ENCODE measurements around the gene SUCO.

The SUCO gene

DNA sequence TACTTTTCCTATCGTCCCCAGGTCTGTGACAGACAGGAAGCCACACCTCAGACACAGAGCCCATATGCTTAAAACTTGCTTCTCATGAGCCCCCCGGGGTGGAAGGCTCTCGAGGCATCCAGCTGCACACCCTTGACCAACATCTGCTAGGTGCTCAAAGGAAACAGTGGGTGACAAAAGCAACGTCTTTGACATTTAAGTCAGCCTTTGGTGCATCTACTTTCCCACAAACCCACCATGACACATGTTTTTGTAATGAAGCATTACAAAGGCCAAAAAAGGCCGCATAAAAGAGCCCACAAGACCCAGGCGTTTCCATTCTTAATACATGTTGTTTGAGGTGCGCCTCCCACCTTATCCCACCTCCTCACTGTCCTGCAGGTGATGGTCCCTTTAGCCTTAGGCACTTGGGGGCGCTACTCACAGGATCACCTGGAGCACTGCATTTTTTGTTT is 114.2 kb downstream of the SUCO start:
- DNase-seq (ENCODE audit: low spot score): no peak

DNA sequence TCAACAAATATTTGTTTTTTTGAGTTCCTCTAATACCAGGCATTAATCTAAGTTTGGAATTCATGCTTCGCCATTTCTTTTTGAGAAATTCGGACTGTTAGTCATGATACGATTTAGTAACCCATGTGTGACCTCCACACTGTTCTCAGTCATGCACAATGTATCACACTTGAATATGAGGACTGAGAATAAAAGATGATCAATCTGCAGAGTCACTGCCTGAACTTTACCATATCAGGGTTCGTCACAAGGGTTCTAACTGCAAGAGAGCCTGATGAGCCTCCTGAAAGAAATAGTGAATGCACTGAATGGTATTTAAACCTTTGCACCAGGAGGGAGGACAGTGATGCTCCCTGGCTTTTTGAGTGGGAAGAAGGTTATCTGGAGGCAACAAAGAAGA is 115.0 kb downstream of the SUCO start:
- DNase-seq (ENCODE audit: low spot score): no peak

DNA sequence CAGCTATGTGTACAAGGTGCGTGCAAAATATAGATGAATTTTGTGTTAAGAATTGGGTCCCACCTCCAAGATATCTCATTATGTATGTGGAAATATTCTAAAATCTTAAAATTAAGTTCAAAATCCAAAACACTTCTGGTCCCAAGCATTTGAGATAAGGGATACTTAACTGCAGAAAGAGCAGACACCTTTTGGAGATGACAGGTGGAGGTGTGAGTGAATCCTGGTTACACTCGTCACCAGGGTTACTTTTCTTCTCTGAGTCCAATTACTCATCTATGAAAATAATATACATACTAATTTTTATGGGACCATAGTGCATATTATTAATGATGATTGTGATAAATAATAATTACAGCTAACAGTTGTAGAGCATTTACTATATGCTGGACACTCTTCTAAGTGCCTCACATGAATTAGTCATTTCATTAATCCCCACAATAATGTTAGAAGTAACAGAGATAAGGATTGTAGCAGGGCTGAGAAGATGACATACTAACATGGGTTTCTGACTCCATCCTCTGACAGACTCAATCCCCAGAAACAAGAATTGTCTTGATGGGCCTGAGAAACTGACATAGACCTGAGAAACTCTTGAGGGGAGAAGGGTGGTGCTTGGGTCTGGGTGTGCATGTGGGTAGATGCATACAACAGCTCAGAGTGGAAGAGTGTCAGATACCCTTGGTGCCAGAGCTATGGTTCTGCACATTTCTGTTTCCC is 117.7 kb downstream of the SUCO start:
- DNase-seq (ENCODE audit: low spot score): no peak

DNA sequence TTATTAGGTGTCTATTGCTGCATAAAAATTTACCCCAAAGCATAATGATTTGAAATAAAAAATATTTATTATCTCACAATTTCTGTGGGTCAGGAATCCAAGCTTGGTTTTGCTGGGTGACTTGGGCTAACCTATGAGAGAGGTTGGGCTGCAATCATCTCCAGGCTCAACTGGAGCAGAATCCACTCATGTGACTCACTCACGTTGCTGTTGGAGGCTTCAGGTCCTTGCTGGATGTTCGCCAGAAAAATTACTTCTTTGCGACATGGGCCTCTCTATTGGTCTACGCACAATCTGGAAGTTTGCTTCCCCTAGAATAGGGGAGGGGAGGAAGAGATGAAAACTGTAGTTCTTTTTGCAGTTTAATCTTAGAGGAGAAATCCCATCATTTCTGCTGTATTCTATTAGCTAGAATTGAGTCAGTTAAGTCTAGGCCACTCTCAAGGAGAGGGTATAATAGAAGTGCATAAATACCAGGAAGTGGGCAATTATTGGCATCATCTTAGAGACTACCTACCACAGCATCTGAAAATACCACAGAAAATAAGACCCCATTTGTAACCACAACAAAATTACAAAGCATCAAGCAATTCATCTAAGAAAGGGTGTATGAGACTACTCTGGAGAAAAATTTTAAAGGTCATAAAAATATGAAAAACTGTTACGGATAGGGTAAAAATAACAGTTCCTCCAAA is 120.2 kb downstream of the SUCO start:
- no peak for DNase-seq (ENCODE audit: low spot score)

- DNase-seq (ENCODE audit: low spot score): no peak
Measured at GRCh38 chr1:172654535-172654934, 121.6 kb downstream of the SUCO start.

GRCh38 chr1:172656576-172656975 is 123.6 kb downstream of the SUCO start:
- DNase-seq (ENCODE audit: low spot score): no peak

GRCh38 chr1:172657586-172657985 is 124.6 kb downstream of the SUCO start:
- no peak for DNase-seq (ENCODE audit: low spot score)

DNA sequence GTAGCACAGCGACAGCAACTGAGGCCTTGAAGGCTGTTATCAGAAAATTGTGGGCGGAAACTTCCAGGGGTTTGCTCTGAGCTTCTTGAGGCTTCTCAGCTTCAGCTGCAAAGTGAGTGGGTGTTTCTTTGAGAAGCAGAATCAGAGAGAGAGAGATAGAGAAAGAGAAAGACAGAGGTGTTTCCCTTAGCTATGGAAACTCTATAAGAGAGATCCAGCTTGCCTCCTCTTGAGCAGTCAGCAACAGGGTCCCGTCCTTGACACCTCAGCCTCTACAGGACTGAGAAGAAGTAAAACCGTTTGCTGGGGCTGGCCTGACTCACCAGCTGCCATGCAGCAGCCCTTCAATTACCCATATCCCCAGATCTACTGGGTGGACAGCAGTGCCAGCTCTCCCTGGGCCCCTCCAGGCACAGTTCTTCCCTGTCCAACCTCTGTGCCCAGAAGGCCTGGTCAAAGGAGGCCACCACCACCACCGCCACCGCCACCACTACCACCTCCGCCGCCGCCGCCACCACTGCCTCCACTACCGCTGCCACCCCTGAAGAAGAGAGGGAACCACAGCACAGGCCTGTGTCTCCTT is 126.0 kb downstream of the SUCO start, which contains the start of gene FASLG:
Gene FASLG, plus strand, starts transcription at position 233 of the 583 bp plus-strand sequence. Its CDS starts 99 bp downstream, at position 332.
- DNase-seq (ENCODE audit: low spot score): no peak

DNA sequence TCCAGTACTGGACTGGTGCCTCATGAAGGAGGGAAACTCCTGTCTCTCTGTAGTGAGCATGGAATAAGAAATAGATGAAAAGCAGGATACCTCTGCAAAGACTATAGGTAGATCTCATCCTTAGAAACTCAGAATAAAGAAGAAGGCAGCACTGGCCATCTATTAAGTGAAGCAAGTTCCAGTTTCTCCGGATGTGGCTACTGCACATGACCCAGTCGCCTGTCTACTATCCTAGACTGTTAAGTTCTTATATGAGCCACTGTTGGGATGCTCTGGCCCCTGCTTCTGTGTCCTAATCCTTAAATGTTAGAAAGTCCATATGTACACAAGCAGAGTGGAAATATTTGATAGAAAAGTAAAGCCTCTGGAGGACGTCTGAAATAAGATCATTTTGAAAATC is 128.2 kb downstream of the SUCO start:
- DNase-seq (ENCODE audit: low spot score): no peak

Measured in pons (tissue), 1 donor.